HK-2 (cell line): Measurements from ENCODE around the gene CYLD.

Experiments used
- DNase-seq: peaks from one replicate; pipeline ENCODE4 v3.0.0-alpha.2; 2018; ENCODE audit not compliant: unreplicated experiment

Gene CYLD

DNA sequence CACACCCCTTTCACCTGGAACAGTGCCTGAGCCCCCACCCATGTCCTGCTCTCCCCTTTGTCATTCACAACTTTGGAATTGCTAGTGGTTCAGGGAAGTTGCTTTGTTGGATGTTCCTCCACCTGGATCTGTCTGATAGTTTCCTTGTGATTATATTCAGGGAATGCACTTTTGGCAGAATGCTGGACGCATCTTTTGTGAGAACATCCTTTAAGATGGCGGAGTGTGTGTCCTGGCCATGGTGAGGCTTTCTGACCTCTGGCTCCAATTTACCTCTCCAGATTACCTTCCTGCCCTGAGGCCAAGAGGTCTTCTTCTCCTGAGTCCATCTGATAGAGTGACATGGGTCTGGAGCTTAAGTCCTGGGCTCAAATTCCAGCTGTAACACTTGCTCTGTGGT, 104.6 kb downstream of the CYLD start:
- DNase-seq, result no peak

DNA sequence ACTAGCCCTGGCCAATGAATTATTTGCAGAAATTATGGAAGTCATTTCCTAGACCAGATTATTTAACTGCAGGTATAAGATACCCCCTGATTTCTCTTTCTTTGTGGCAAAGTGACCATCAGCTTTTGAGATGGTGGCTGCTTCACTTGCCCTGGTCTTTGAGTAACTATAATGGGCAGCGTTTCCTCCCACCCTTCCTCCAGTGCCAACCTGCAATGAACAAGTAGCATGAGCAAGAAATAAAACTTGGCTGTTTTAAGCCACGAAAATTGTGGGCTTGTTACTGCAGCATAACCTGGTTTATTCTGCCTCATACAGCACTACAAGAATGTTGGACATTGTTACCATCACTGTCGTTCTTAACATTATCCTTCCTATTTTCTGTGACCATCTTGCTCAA, 105.3 kb downstream of the CYLD start:
- DNase-seq, result no peak

DNA sequence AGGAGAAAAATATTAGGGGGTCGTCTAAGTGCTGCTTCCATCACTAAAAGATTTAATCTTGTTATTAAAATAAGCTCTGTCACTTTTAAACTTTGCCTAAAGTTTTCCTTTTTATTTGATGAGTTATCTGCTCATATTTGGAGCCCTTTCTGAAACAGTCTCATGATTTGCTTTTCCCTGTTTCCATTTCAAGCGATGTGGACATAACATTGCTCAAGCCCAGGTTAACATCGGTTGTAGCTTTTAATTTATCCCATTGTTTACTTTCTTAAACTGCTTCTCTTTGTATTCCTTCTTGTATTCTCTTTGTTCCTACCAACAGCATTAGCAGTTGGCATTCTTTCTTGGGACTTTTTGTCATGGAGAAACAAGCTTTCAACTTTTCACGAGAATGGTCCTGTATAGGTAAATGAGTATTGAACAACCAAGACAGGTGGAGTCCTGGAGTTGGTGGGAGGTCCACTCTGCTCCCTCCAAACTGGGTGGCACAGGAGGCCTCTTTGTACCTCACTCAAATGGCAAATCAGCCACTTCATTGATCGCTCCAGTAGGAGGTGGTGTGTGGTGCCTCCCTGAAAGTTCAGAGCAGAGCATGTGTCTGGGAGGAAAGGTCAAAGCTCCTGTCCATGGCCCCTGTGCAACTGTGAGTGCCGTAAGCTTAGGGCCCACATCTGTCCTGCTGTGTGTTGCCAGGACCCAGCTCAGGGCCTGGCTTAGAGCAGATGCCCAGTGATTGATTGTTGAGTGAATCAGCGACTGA, 107.0 kb downstream of the CYLD start:
- no peak for DNase-seq
